ENCODE results near the gene DRC7.
"Not testable (repeated sequence)": the region's sequence is repeated elsewhere in the genome, so short reads cannot be mapped to it uniquely, and the experiment has no call there.

DRC7 gene

DNA sequence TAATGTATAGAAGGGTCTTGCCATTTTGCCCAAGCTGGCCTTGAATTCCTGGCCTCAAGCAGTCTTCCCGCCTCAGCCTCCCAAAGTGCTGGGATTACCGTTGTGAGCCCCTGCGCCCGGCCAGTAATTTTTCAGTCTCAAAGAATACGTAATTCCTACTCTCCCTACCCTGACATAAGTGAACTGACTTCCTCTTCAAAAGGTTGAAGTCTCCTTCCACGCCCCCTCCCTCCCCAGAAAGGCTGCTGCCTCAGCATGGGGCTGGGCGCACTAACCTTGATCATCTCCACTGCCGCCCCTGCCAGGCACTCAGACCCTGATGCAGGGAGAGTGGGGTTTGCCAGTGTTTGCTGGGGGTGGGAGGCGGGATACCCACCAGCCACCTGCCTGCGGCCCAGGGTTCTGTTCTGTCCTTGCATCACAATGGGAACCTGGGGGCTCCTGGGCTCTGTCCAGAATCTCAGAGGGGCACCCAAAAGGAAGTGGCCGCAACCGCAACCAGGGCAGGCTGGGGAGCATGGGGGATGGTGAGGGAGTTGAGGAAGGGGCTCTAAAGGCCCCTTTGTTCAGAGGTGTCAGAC is 80.2 kb downstream of the DRC7 start:
- no peaks in the 10 kb centered on the region for H3K36me3 ChIP-seq (ENCODE audit: control insufficient read depth, low read length)

DNA sequence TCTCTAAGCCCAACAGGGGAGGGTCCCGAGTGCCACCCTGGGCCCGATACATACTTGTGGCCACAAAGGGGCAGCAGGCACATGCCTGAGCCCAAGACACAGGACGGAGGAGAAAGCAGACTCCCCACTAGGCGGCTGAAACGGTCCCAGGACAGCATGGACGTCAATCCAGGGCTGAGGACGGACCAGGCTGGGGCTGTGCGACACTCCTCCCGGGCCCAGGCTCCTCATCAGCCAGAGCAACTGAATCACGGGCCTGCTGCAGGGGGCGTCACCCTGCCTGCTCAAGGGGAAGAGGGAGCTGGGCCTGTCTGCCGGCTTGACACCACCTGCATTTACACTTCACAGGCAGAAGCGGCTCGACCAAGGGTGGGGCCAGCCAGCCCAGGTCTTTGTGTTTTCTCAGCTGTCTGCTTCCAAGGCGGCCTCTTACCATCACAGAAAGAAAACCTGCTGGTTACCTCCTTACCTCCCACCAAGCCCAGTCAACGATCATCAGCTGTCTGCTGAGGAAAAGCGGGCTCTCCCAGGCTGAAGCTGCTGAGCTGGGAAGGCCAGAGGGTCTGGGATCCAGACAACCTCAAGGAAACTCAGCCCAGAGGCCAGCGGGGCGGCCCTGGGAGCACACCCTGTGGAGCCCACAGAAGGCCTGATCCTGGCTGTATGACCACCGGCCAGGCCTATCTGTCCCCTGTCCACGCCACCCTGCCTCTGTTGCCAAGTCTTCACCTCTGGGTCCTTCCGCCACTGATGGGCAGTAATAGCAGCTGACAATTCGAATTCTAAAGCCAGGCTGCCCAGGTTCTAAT is 81.3 kb downstream of the DRC7 start:
- Histone ChIP-seq H3K4me3 (ENCODE audit: low read length) (no peak overlapping the region), H4K20me1 (ENCODE audit: control insufficient read depth, insufficient read depth, low read depth, low read length) (no peaks in the 10 kb centered on the region), H3K9me3 (ENCODE audit: control insufficient read depth, insufficient read depth, low read length) (no peaks in the 10 kb centered on the region)

More for the DNA sequence above, 80.2 kb downstream of the DRC7 start:
- no peak for TF ChIP-seq EZH2phosphoT487 (IDR thresholded peaks at IDR 0.05; ENCODE audit: borderline replicate concordance, low read length)
- TF ChIP-seq, protein P1, sequence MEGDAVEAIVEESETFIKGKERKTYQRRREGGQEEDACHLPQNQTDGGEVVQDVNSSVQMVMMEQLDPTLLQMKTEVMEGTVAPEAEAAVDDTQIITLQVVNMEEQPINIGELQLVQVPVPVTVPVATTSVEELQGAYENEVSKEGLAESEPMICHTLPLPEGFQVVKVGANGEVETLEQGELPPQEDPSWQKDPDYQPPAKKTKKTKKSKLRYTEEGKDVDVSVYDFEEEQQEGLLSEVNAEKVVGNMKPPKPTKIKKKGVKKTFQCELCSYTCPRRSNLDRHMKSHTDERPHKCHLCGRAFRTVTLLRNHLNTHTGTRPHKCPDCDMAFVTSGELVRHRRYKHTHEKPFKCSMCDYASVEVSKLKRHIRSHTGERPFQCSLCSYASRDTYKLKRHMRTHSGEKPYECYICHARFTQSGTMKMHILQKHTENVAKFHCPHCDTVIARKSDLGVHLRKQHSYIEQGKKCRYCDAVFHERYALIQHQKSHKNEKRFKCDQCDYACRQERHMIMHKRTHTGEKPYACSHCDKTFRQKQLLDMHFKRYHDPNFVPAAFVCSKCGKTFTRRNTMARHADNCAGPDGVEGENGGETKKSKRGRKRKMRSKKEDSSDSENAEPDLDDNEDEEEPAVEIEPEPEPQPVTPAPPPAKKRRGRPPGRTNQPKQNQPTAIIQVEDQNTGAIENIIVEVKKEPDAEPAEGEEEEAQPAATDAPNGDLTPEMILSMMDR (IDR thresholded peaks at IDR 0.05; ENCODE audit: low read depth, low read length, poor library complexity, severe bottlenecking), result no peak
- Histone ChIP-seq H3K9me3 (ENCODE audit: control insufficient read depth, insufficient read depth, low read length) (no peaks in the 10 kb centered on the region), H3K4me3 (ENCODE audit: low read length) (no peak overlapping the region), H3K27me3 (ENCODE audit: control insufficient read depth, low read length) (no peaks in the 10 kb centered on the region), H3F3A (ENCODE audit: control insufficient read depth, insufficient read depth) (no peaks in the 10 kb centered on the region), H3K9me2 (replicated peaks; ENCODE audit: control insufficient read depth, low read length) (no peaks in the 10 kb centered on the region), H4K20me1 (ENCODE audit: control insufficient read depth, insufficient read depth, low read depth, low read length) (no peaks in the 10 kb centered on the region), H3K79me2 (ENCODE audit: control insufficient read depth, low read length) (no peaks in the 10 kb centered on the region), H3K4me2 (ENCODE audit: low read length) (no peak overlapping the region), H3K4me1 (ENCODE audit: control insufficient read depth, low read length) (no peaks in the 10 kb centered on the region), H3K27ac (ENCODE audit: low read depth, low read length) (no peak overlapping the region)

DNA sequence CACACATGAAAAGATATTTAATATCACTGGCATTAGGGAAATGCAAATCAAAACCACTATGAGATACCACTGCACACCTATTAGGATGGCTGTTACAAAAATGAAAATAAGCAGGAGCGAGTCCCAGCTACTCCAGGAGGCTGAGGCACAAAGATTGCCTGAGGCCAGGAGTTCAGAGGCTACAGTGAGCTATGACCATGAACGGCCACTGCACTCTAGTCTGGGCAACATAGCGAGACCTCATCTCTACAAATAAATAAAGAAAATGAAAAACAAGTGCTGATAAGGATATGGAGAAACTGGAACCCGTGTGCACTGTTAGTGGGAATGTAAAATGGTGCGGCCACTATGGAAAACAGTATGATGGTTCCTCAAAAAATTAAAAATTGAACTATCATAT is 84.1 kb downstream of the DRC7 start:
- Histone ChIP-seq H3K27me3 (ENCODE audit: control insufficient read depth, low read length) (no peaks in the 10 kb centered on the region), H3F3A (ENCODE audit: control insufficient read depth, insufficient read depth) (no peaks in the 10 kb centered on the region), H3K9me2 (replicated peaks; ENCODE audit: control insufficient read depth, low read length) (no peaks in the 10 kb centered on the region), H3K4me3 (ENCODE audit: low read length) (no peak overlapping the region), H3K79me2 (ENCODE audit: control insufficient read depth, low read length) (no peaks in the 10 kb centered on the region), H3K4me2 (ENCODE audit: low read length) (no peak overlapping the region), H3K9me3 (ENCODE audit: control insufficient read depth, insufficient read depth, low read length) (no peaks in the 10 kb centered on the region), H3K27ac (ENCODE audit: low read depth, low read length) (no peak overlapping the region), H3K4me1 (ENCODE audit: control insufficient read depth, low read length) (no peaks in the 10 kb centered on the region), H3K36me3 (ENCODE audit: control insufficient read depth, low read length) (no peaks in the 10 kb centered on the region), H4K20me1 (ENCODE audit: control insufficient read depth, insufficient read depth, low read depth, low read length) (no peaks in the 10 kb centered on the region)
- TF ChIP-seq, protein P1 (IDR thresholded peaks at IDR 0.05; ENCODE audit: low read depth, low read length, poor library complexity, severe bottlenecking), result no peak
- TF ChIP-seq EZH2phosphoT487 (IDR thresholded peaks at IDR 0.05; ENCODE audit: borderline replicate concordance, low read length), result no peak

More for the DNA sequence above, 81.3 kb downstream of the DRC7 start:
- no peak overlapping the region for H3K4me2 ChIP-seq (ENCODE audit: low read length)
- H3K9me2 ChIP-seq (replicated peaks; ENCODE audit: control insufficient read depth, low read length), result no peaks in the 10 kb centered on the region
- no peaks in the 10 kb centered on the region for H3K79me2 ChIP-seq (ENCODE audit: control insufficient read depth, low read length)
- H3K27ac ChIP-seq (ENCODE audit: low read depth, low read length), result no peak overlapping the region
- TF ChIP-seq, protein P1 (IDR thresholded peaks at IDR 0.05; ENCODE audit: low read depth, low read length, poor library complexity, severe bottlenecking), result no peak
- no peak for TF ChIP-seq EZH2phosphoT487 (IDR thresholded peaks at IDR 0.05; ENCODE audit: borderline replicate concordance, low read length)
- no peaks in the 10 kb centered on the region for H3K4me1 ChIP-seq (ENCODE audit: control insufficient read depth, low read length)
- no peaks in the 10 kb centered on the region for H3K36me3 ChIP-seq (ENCODE audit: control insufficient read depth, low read length)
- no peaks in the 10 kb centered on the region for H3F3A ChIP-seq (ENCODE audit: control insufficient read depth, insufficient read depth)
- no peaks in the 10 kb centered on the region for H3K27me3 ChIP-seq (ENCODE audit: control insufficient read depth, low read length)

DNA sequence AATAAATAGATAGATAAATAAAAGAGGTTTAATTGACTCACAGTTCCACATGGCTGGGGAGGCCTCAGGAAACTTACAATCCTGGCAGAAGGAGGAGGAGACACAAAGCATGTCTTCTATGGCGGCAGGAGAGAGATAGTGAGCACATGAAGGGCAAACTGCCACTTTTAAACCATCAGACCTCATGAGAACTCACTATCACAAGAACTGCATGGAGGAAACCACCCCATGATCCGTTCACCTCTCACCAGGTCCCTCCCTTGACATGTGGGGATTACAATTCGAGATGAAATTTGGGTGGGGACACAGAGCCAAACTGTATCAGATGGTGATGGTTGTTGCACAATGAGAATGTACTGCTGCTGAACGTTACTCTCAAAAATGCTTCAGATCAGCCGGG is 85.2 kb downstream of the DRC7 start:
- not testable (repeated sequence) for H3F3A ChIP-seq (ENCODE audit: control insufficient read depth, insufficient read depth); H3K36me3 ChIP-seq (ENCODE audit: control insufficient read depth, low read length); H3K27me3 ChIP-seq (ENCODE audit: control insufficient read depth, low read length); H3K9me2 ChIP-seq (replicated peaks; ENCODE audit: control insufficient read depth, low read length); H3K9me3 ChIP-seq (ENCODE audit: control insufficient read depth, insufficient read depth, low read length); H3K4me1 ChIP-seq (ENCODE audit: control insufficient read depth, low read length); H4K20me1 ChIP-seq (ENCODE audit: control insufficient read depth, insufficient read depth, low read depth, low read length); H3K4me3 ChIP-seq (ENCODE audit: low read length); H3K27ac ChIP-seq (ENCODE audit: low read depth, low read length); H3K79me2 ChIP-seq (ENCODE audit: control insufficient read depth, low read length); H3K4me2 ChIP-seq (ENCODE audit: low read length)

Measured in DOHH2 (cell line).